T-helper 17 cell (primary cell): ENCODE measurements around the gene HDAC4. TPM values are rescaled to one million over a fixed set of nuclear protein-coding genes. Genes with fewer than 3 reads are reported as not detected.

Experiments
- ATAC-seq: fragments of 150-1000 bp; cut with Tn5 transposase; 2 replicates; pipeline ENCODE4 v1.10.0; 2021; ENCODE audit warnings: mild to moderate bottlenecking, moderate library complexity
- DNase-seq, 3 donors: peaks; one replicate each; pipeline versions ENCODE4 v3.0.0 to v3.0.0-alpha.2; 2020 to 2021
- H3K9me3 ChIP-seq: one replicate; pipeline ENCODE4 v1.7.0; 2013; ENCODE audit warnings: low read length, mild to moderate bottlenecking; ENCODE audit not compliant: control insufficient read depth, poor library complexity, severe bottlenecking
- H3K27ac Mint-ChIP-seq: one replicate; pipeline ENCODE4 v1.8.0; 2022; ENCODE audit warnings: mild to moderate bottlenecking, moderate library complexity, mixed read lengths
- H3K27me3 Mint-ChIP-seq: one replicate; pipeline ENCODE4 v1.8.0; 2022; ENCODE audit warnings: mixed read lengths
- H3K36me3 Mint-ChIP-seq: one replicate; pipeline ENCODE4 v1.8.0; 2022; ENCODE audit warnings: low read depth, mixed read lengths
- H3K4me1 Mint-ChIP-seq: one replicate; pipeline ENCODE4 v1.8.0; 2022; ENCODE audit warnings: mild to moderate bottlenecking, mixed read lengths
- H3K4me3 Mint-ChIP-seq: one replicate; pipeline ENCODE4 v1.8.0; 2022; ENCODE audit warnings: mild to moderate bottlenecking, moderate library complexity, mixed read lengths
- total RNA-seq, 4 donors: library from RNA in 2 of 4; stranded (reverse) in 2 of 4; gene quantifications; one replicate each; pipeline ENCODE4 v1.2.3 and lab custom pipeline; 2022 to 2026

The HDAC4 gene
- total RNA-seq, 2 donors from 2014 or later = 78.9 to 79.0 TPM

GRCh38 chr2:239190921-239191885, 209.6 kb downstream of the HDAC4 start:
- no peak overlapping the region for H3K27ac Mint-ChIP-seq
- H3K4me3 Mint-ChIP-seq = no peak overlapping the region
- peaks cover 6% of the 10 kb centered on the region for H3K4me1 Mint-ChIP-seq
- no peaks in the 10 kb centered on the region for H3K9me3 ChIP-seq
- no peak for DNase-seq
- ATAC-seq = no peak
- no peaks in the 10 kb centered on the region for H3K27me3 Mint-ChIP-seq
- no peaks in the 10 kb centered on the region for H3K36me3 Mint-ChIP-seq

- Mint-ChIP-seq H3K27ac (no peak overlapping the region), H3K4me3 (no peak overlapping the region), H3K36me3 (no peaks in the 10 kb centered on the region), H3K4me1 (peaks cover 5% of the 10 kb centered on the region), H3K27me3 (no peaks in the 10 kb centered on the region)
- no peak for DNase-seq
- no peaks in the 10 kb centered on the region for H3K9me3 ChIP-seq
- ATAC-seq = no peak
These were observed 210.5 kb downstream of the HDAC4 start for GRCh38 chr2:239190361-239190760.

- H3K36me3 Mint-ChIP-seq = no peaks in the 10 kb centered on the region
- no peaks in the 10 kb centered on the region for H3K9me3 ChIP-seq
- no peak overlapping the region for H3K4me3 Mint-ChIP-seq
- DNase-seq (no peak), ATAC-seq (no peak)
- H3K27me3 Mint-ChIP-seq = no peaks in the 10 kb centered on the region
- H3K27ac Mint-ChIP-seq = no peak overlapping the region
- H3K4me1 Mint-ChIP-seq = peaks cover 5% of the 10 kb centered on the region
These were observed 211.1 kb downstream of the HDAC4 start for GRCh38 chr2:239189711-239190131.

- Mint-ChIP-seq H3K4me1 (peaks cover 5% of the 10 kb centered on the region), H3K36me3 (peaks cover 5% of the 10 kb centered on the region), H3K27ac (no peak overlapping the region), H3K4me3 (no peak overlapping the region), H3K27me3 (no peaks in the 10 kb centered on the region)
- ATAC-seq = no peak
- DNase-seq = no peak
- no peaks in the 10 kb centered on the region for H3K9me3 ChIP-seq
These were observed 212.3 kb downstream of the HDAC4 start for GRCh38 chr2:239188536-239188935.

- H3K27me3 Mint-ChIP-seq = no peaks in the 10 kb centered on the region
- no peak for DNase-seq
- H3K4me3 Mint-ChIP-seq = no peak overlapping the region
- peaks cover 5% of the 10 kb centered on the region for H3K4me1 Mint-ChIP-seq
- H3K27ac Mint-ChIP-seq = no peak overlapping the region
- H3K36me3 Mint-ChIP-seq = peaks cover 5% of the 10 kb centered on the region
- no peaks in the 10 kb centered on the region for H3K9me3 ChIP-seq
- ATAC-seq = no peak
These were observed 213.2 kb downstream of the HDAC4 start for GRCh38 chr2:239187464-239188253.

GRCh38 chr2:239186516-239187357, 214.1 kb downstream of the HDAC4 start:
- DNase-seq (peak in 1 of 3 donors; percentile 6), ATAC-seq (no peak)
- no peak overlapping the region for H3K4me3 Mint-ChIP-seq
- peaks cover 5% of the 10 kb centered on the region for H3K36me3 Mint-ChIP-seq
- no peaks in the 10 kb centered on the region for H3K9me3 ChIP-seq
- no peaks in the 10 kb centered on the region for H3K27me3 Mint-ChIP-seq
- peak overlapping the region; percentile 9 for H3K27ac Mint-ChIP-seq
- peaks cover 5% of the 10 kb centered on the region for H3K4me1 Mint-ChIP-seq

- Mint-ChIP-seq H3K4me1 (peaks cover 5% of the 10 kb centered on the region), H3K27me3 (no peaks in the 10 kb centered on the region), H3K27ac (peak overlapping the region; percentile 59), H3K36me3 (peaks cover 6% of the 10 kb centered on the region), H3K4me3 (no peak overlapping the region)
- ATAC-seq (no peak), DNase-seq (peak in 1 of 3 donors; percentile 4)
- no peaks in the 10 kb centered on the region for H3K9me3 ChIP-seq
These were observed 215.6 kb downstream of the HDAC4 start for GRCh38 chr2:239184968-239185903.

GRCh38 chr2:239184179-239184578, 216.6 kb downstream of the HDAC4 start:
- no peak overlapping the region for H3K4me3 Mint-ChIP-seq
- no peaks in the 10 kb centered on the region for H3K9me3 ChIP-seq
- H3K4me1 Mint-ChIP-seq = peaks cover 5% of the 10 kb centered on the region
- H3K36me3 Mint-ChIP-seq = peaks cover 11% of the 10 kb centered on the region
- H3K27ac Mint-ChIP-seq = peak overlapping the region; percentile 83
- H3K27me3 Mint-ChIP-seq = no peaks in the 10 kb centered on the region
- DNase-seq (no peak), ATAC-seq (no peak)

- Mint-ChIP-seq H3K27ac (peak overlapping the region; percentile 83), H3K36me3 (peaks cover 12% of the 10 kb centered on the region), H3K4me3 (no peak overlapping the region), H3K4me1 (peaks cover 5% of the 10 kb centered on the region), H3K27me3 (no peaks in the 10 kb centered on the region)
- H3K9me3 ChIP-seq = no peaks in the 10 kb centered on the region
- ATAC-seq = no peak
- DNase-seq = no peak
These were observed 217.6 kb downstream of the HDAC4 start for GRCh38 chr2:239182981-239183791.

GRCh38 chr2:239181903-239182581, 218.8 kb downstream of the HDAC4 start:
- no peak overlapping the region for H3K4me3 Mint-ChIP-seq
- DNase-seq (peak in 1 of 3 donors; percentile 7), ATAC-seq (no peak)
- H3K9me3 ChIP-seq = no peaks in the 10 kb centered on the region
- H3K27me3 Mint-ChIP-seq = no peaks in the 10 kb centered on the region
- H3K27ac Mint-ChIP-seq = no peak overlapping the region
- H3K4me1 Mint-ChIP-seq = peaks cover 4% of the 10 kb centered on the region
- peaks cover 14% of the 10 kb centered on the region for H3K36me3 Mint-ChIP-seq
